ENCODE measurements around the gene TASOR2. TPM values are rescaled to one million over a fixed set of nuclear protein-coding genes. Genes with fewer than 3 reads are reported as not detected.

Gene TASOR2
- total and polyA plus RNA-seq, 9 of the 15 experiments (the other 6 are each of a cell fraction or from before 2014, with no cell fraction given) = 12.7 to 75.3 (median 52.3) TPM

- POLR2A ChIA-PET = interaction anchor here (0.7 kb wide), 1 partner anchor 63 kb away, joined by 3 read pairs; no protein-coding TSS in a partner anchor
- H3K9me3 ChIP-seq (replicated peaks; ENCODE audit: control insufficient read depth, insufficient read depth, low read depth, low read length) = no peaks in the 10 kb centered on the region
- H3K4me2 ChIP-seq (ENCODE audit: insufficient read depth, low read length) = no peak overlapping the region
- H3K4me3 ChIP-seq = no peak overlapping the region
- H3K27me3 ChIP-seq (ENCODE audit: control insufficient read depth in 2 of 2, insufficient read depth in 2 of 2, low read length in 2 of 2) = no peaks in the 10 kb centered on the region
- 68% methylated on average over 18 of the region's 21 CpGs for WGBS (ENCODE audit: insufficient coverage, low coverage, missing lambda C conversion rate)
- peaks cover 0 to 8% of the 10 kb centered on the region in 2 experiments; a peak in 1 of 5 replicates for H3K4me1 ChIP-seq (replicated peaks in 1 of 2; ENCODE audit: control insufficient read depth in 2 of 2, insufficient read depth in 2 of 2, low read length in 2 of 2)
- no peak overlapping the region for H3K27ac ChIP-seq (ENCODE audit: extremely low read depth, low read depth, low read length)
- ATAC-seq = no peak
- H2AFZ ChIP-seq (ENCODE audit: low read depth, low read length) = no peak overlapping the region
- no peaks in the 10 kb centered on the region for H3K79me2 ChIP-seq (ENCODE audit: control insufficient read depth, insufficient read depth, low read length)
- in situ Hi-C loops (cut with MboI) (no loop called here), intact Hi-C loops (cut with micrococcal nuclease) (no loop called here)
- TF ChIP-seq NFE2 (IDR thresholded peaks at IDR 0.05; ENCODE audit: low read depth) (no peak), NRF1 (conservative IDR thresholded peaks at IDR 0.05 in 1 of 2, IDR thresholded peaks at IDR 0.05 in 1 of 2) (no peak), ZBTB5 (IDR thresholded peaks at IDR 0.05) (no peak), ATF3 (IDR thresholded peaks at IDR 0.05) (no peak), ATF3 (CRISPR knock-in tag; conservative IDR thresholded peaks at IDR 0.05) (no peak)
- no peaks in the 10 kb centered on the region for H4K20me1 ChIP-seq (replicated peaks; ENCODE audit: control insufficient read depth, insufficient read depth, low read length)
- no peak for DNase-seq (ENCODE audit: extremely low read depth in 1 of 4, low spot score in 3 of 4)
- no peak for FAIRE-seq
- BruUV-seq (replicated peaks) = no TSS peak
- H3K36me3 ChIP-seq (ENCODE audit: control insufficient read depth, insufficient read depth, low read length) = peaks cover 26% of the 10 kb centered on the region; the same call in 1 of the 3 replicates
- no peaks in the 10 kb centered on the region for H3K9me1 ChIP-seq (ENCODE audit: control insufficient read depth, insufficient read depth, low read length)
- CTCF ChIA-PET (ENCODE audit: low intra/inter-chr PET ratio) = no interaction called here
- H3K9ac ChIP-seq (ENCODE audit: insufficient read depth in 1 of 2, low read depth in 2 of 2, low read length in 2 of 2) = no peak overlapping the region
Measured at GRCh38 chr10:5645944-5646617, 38.6 kb upstream of the TASOR2 start.

All from K562 (cell line).